GM18505 (cell line): ENCODE measurements around the gene OR1I1.
"Not testable (repeated sequence)": the region's sequence is repeated elsewhere in the genome, so short reads cannot be mapped to it uniquely, and the experiment has no call there.

ENCODE experiments used
- ATAC-seq: cut with Tn5 transposase; IDR thresholded peaks from one replicate; pipeline ENCODE4 v1.9.1; 2021; ENCODE audit not compliant: unreplicated experiment
- POLR2A ChIP-seq: IDR thresholded peaks from 4 replicates; pipeline ENCODE4 v1.6.1; 2011; ENCODE audit warnings: borderline replicate concordance; ENCODE audit not compliant: insufficient read depth, insufficient read length; ENCODE audit errors: extremely low read depth

Gene OR1I1, protein sequence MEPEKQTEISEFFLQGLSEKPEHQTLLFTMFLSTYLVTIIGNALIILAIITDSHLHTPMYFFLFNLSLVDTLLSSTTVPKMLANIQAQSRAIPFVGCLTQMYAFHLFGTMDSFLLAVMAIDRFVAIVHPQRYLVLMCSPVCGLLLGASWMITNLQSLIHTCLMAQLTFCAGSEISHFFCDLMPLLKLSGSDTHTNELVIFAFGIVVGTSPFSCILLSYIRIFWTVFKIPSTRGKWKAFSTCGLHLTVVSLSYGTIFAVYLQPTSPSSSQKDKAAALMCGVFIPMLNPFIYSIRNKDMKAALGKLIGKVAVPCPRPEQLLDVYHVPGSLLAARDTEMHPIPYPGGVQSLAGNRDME

GRCh38 chr19:15081911-15082310 is at the start of gene OR1I1:
Gene OR1I1, plus strand, starts transcription at chr19:15082211. Its CDS starts 4,855 bp downstream, at chr19:15087066.
- no peak for ATAC-seq
- no peak for TF ChIP-seq POLR2A

- TF ChIP-seq POLR2A: no peak
- no peak for ATAC-seq
Observed at GRCh38 chr19:15035795-15036311, 46.2 kb upstream of the OR1I1 start.

GRCh38 chr19:15037586-15037985 is 44.4 kb upstream of the OR1I1 start:
- TF ChIP-seq POLR2A: no peak
- ATAC-seq: no peak

- no peak for ATAC-seq
- no peak for TF ChIP-seq POLR2A
Observed at GRCh38 chr19:15038294-15038693, 43.7 kb upstream of the OR1I1 start.

DNA sequence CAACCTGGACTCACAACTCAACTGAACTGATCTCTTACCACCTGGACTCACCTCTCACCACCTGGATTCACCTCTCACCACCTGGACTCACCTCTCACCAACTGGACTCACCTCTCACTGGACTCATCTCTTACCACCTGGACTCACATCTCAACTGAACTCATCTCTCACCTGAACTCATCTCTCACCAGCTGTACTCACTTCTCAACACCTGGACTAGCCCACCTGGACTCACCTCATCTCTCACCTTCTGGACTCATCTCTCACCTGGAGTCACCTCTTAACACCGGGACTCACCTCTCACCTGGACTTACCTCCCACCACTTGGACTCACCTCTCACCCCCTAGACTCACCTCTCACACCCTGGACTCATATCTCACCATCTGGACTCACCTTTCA is 40.0 kb upstream of the OR1I1 start:
- TF ChIP-seq POLR2A: no peak
- no peak for ATAC-seq

- no peak for TF ChIP-seq POLR2A
- no peak for ATAC-seq
Observed at GRCh38 chr19:15042826-15043225, 39.2 kb upstream of the OR1I1 start.

GRCh38 chr19:15045506-15045905 is 36.5 kb upstream of the OR1I1 start:
- no peak for ATAC-seq
- TF ChIP-seq POLR2A: no peak

DNA sequence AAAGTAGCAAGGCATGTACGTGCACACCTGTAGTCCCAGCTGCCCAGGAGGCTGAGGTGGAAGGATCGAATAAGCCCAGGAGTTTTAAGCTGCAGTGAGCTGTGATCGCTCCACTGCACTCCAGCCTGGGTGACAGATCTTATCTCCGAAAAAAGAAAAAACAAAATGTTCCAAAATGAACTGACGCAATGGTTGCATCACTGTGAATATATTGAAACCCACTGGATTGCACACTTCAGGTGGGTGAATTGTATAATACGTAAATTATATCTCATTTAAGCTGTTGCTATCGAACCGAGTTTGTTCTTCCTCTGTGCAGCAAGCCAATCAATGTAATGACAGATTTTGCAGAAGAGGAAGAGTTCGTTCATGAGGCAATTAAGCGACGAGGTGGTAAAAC is 34.3 kb upstream of the OR1I1 start:
- no peak for TF ChIP-seq POLR2A
- no peak for ATAC-seq

DNA sequence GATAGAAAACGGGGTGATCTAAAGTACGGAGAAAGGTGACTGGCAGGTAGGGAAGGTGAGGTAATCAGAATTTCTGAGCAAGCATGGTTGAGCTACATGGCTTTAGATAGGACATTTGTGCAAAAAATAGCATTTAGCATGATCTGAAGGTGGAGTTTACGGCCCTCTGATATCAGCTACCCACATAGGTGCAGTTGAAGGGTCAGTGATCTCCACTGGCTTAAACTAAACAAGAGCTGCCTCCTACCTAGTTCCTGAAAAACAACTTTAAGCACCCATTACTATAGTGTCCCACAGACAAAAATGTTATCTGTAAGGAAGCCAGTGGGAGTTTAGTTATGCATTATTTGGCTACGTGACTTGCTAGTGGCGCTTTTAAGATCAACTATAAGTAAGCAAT is 33.9 kb upstream of the OR1I1 start:
- TF ChIP-seq POLR2A: no peak
- ATAC-seq: no peak

DNA sequence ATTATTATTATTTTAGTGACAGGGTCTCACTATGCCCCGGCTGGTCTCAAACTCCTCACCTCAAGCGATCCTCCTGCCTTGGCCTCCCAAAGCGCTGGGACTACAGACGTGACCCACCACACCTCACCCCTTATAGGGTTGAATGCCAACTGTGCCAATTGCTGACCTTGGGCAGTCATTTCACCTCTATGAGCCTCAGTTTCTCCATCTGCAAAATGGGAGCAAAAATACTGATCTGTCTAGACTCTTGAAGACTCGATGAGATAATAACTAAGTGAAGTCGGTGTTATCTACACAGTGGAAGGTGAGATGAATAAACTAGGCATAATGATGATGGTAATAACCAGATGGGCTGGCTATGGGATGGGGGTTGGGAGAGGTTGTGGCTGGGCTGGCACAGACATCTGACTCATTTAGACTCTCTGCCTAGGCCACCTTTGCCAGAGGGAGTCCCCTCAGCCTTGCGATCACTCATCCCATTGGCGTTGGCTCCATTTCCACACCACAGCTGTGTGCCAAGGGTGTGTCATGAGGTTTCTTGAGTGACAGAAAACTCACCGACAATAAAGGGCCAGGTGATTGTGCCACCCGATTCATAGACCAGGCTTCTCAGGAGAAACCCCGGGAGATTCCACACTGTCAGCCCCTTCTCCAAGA is 33.0 kb upstream of the OR1I1 start, which contains the start of gene CASP14:
Gene CASP14, plus strand, starts transcription at position 596 of the 657 bp plus-strand sequence. CDS start 2,772 bp downstream, outside the sequence.
- TF ChIP-seq POLR2A: no peak
- ATAC-seq: no peak

DNA sequence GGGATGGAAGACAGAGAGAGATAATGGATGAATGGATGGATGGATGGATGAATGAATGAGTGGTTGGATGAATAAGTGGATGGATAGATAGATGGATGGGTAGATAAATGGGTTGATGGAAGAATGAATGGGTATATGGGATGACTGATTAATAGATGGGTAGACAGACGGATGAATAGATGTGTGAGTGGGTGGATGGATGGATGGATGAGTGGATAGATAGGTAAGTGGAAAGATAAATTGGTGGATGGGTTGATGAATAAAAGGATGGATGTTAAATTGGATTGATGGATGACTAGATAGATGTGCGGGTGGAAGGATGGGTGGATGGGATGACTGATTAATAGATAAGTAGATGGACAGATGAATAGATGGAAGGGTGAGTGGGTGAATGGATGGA is 31.4 kb upstream of the OR1I1 start:
- ATAC-seq: no peak
- no peak for TF ChIP-seq POLR2A

GRCh38 chr19:15062036-15062435 is 20.0 kb upstream of the OR1I1 start:
- TF ChIP-seq POLR2A: no peak
- ATAC-seq: no peak

DNA sequence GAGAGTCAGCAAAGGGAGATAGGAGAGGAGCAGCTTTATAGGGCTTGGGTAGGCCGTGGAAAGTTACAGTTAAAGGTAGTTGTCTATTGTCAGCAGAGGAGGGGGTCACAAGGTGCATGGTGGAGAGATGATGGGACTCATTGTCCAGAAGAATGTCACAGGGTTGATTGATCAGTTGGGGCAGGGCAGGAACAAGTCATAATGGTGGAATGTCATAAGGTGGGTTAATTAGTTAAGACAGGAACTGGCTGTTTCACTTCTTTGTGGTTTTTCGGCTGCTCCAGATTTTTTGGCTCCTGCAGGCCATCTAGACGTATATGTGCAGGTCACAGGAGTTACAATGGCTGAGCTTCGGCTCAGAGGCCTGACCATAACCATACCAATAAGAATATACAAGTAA is 11.6 kb upstream of the OR1I1 start:
- ATAC-seq: not testable (repeated sequence)
